Fibroblast of skin of right biceps (primary cell): ENCODE measurements around the gene RHCE.
A peak's percentile ranks its signal among the peaks of the same experiment; 100 is the strongest.
"Not testable (repeated sequence)": the region's sequence is repeated elsewhere in the genome, so short reads cannot be mapped to it uniquely, and the experiment has no call there.

Experiments
- DNase-seq: peaks from one replicate; pipeline ENCODE4 v3.0.0-alpha.2; 2013

RHCE gene

DNA sequence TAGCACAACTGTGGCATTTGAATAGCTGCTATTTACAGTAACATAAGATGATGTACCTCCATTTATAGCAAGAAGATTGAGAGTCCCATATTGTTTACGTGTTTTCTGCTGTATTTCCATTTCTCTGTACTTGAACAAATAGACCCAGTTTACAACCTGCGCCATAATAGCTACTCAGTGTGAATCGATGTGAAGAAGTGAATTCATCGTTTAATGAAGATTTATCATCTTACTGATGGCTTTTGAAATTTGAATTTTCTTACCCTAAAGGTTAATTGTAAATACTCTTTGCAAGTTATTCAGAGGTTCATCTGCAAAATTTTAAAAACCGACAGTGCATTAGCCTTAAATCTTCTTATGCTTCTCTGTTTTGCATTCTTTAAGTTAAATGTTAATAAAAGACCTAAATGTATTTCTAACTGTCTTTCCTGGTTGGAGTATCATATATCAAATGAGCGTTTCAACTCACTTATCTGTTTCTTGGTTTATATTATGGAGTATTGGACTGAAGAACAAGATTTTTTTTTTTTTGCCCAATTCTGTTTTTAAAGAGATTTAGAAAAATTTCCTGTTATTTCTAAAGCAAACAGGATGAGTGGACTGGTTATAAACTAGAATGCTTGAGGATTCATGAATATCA is 12.2 kb upstream of the RHCE start:
- no peak for DNase-seq

- DNase-seq: no peak
Measured at GRCh38 chr1:25431955-25432719, 11.5 kb upstream of the RHCE start.

DNA sequence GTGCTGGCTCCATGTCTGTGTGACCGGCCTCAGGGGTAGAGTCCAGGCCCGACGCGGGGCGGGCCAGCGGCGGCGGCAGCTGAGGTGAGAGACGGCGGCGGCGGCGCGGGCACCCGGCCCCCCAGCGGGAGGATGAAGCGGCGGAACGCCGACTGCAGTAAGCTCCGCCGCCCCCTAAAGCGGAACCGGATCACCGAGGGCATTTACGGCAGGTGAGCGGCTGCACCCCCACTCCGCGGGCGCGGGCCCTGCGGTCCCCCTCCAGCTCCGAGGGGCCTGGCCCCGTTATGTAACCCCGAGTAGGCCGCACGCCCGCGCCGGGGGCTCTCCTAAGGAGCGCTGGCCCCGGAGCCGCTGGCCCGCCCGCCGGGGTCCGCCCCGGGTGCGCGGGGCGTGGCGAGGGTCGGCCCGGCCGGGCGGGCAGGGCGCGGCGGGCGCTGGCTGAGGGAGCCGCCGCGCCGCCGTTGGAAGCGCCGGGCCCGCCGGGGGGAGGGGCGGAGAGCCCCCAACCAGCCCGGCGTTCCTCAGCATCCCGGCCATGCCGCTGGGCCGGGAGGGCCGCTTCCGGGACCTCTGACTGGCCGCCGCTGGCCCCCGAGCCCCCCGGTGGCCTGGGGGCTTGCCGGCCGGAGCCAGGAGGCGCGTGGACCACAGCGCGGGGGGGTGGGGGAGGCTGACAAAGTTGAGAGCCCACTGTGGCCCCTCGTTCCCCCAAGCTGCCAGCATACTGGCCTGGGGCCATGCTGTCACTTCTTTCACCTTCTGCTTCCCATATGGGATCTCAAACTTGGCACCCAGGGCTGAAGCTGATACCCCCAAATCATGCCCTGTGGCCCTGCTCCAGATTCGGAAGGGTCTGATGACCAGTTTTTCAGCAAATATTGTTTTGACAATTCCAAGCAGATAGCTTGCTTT is 10.6 kb upstream of the RHCE start:
- no peak for DNase-seq

- DNase-seq: peak; percentile 96
Measured at GRCh38 chr1:25430073-25430966, 9.7 kb upstream of the RHCE start, which contains the start of gene MACO1. MACO1 (plus strand) TSS chr1:25430897; CDS start chr1:25431099, 202 bp downstream.

DNA sequence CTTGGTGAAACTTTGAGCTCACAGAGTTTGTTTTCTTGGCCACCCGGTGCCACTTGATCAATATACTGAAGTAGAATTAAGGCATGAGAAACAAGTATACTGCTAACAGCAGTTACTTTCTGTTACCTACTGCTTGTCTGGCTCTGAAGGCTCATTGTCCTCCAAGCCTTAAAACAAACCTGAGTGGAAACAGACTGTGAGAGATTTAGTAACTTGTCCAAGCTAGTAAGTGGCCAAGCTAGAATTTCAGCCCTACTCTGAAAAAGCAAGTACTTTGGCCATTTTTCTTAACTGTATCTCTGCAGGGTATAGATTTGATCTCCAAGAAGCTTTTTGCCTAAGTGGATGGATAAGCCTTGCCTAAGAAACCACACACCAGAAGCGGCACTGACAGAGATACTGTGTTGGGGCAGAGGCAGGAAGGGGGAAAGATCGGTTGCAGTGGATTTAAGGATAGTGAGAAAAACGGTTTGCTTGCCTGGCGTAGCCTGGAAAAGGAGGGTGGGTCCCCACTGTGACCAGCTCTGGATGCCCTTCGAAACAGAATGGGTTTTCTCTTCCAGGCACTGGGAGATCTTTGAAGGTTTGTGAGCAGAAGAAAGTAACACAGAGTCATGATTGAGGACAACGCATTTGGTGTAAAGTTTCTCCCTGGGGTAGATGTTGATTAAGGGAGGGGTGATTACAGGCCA is 8.0 kb upstream of the RHCE start:
- DNase-seq: no peak

- DNase-seq: no peak
Measured at GRCh38 chr1:25427696-25428095, 7.1 kb upstream of the RHCE start.

DNA sequence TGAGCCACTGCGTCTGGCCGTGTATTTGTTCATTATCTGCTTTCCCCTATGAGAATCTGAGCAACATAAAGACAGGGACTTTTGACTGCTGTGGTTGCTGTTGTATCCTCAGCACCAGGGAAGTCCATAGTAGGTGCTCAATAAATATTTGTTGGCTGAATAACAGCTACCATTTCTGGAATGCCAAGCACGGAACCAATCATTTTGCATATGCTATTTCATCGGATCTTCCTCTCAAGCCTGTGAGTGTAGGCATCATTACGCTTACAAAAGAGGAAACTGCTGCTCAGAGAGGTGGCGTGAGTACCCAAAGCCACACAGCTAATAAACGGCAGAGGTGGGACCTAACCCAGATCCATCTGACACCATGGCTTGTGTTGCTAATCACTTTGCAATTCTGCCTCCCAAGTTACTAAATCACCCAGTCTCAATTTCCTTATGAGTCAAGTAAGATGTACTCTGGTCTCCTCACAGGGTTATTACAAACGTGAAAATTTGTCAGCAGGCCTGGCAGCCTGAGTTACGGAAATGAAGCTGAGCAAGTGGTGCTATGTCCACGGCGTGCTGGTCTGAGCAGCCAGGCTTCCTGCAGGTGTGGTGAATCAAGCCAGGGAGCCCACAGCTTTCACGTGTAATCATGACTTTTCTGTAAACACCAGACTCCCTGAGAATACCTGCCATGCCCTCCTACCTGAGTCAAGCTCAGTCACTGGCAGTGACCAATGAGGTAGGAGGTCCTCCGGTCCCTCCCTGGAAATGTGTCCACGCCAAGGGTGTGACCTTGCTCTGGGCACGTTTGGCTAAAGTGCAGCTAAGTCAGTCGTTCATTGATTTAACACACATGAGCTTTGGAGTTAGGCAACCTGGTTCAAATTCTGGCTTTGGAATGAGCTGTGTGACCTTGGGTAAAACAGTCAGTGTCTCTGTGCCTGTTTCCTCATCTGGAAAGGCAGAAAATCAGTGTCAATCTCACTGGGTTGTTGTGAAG is 4.8 kb upstream of the RHCE start:
- peak; percentile 48 for DNase-seq

GRCh38 chr1:25423206-25423605 is 2.6 kb upstream of the RHCE start:
- not testable (repeated sequence) for DNase-seq

DNA sequence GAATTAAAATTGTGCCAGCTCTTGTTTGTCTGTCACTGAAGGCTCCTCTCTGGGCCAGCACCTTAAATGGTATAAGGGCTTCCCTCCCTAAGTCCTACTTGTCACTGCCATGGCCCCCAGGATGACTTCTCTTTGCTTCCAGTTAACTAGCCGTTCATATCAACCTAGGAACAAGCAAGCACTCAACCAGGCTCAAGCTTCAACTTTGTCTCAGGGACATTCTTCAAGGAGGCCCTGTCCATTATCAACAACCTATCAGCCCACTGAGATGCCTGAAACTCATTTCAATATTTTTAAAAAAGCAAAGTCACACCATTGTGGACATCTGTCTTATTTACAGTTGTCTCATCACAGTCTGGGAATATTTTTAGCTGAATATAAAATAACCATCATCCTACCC is 1.3 kb downstream of the RHCE start:
- DNase-seq: not testable (repeated sequence)

- not testable (repeated sequence) for DNase-seq
Measured at GRCh38 chr1:25417280-25417679, 3.3 kb downstream of the RHCE start.

DNA sequence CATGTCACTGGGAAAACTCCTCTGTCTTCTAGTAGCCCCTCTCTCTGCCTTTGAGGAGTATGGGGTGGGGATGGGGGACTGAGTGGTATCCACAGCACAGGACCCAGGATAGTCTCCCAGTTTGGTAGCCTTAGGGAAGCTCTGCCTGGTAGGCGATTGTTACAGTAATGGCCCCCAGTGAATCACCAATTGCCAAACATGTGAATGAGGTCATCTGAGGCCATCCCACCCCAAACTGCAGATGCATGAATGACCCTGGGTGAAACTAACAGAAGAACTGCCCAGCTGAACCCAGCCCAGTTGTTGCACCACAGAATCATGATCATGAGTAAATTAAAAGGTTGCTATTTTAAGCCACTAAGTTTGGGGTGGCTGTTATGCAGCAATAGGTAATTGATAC is 6.0 kb downstream of the RHCE start:
- not testable (repeated sequence) for DNase-seq

- DNase-seq: not testable (repeated sequence)
Measured at GRCh38 chr1:25414157-25414556, 6.5 kb downstream of the RHCE start.

DNA sequence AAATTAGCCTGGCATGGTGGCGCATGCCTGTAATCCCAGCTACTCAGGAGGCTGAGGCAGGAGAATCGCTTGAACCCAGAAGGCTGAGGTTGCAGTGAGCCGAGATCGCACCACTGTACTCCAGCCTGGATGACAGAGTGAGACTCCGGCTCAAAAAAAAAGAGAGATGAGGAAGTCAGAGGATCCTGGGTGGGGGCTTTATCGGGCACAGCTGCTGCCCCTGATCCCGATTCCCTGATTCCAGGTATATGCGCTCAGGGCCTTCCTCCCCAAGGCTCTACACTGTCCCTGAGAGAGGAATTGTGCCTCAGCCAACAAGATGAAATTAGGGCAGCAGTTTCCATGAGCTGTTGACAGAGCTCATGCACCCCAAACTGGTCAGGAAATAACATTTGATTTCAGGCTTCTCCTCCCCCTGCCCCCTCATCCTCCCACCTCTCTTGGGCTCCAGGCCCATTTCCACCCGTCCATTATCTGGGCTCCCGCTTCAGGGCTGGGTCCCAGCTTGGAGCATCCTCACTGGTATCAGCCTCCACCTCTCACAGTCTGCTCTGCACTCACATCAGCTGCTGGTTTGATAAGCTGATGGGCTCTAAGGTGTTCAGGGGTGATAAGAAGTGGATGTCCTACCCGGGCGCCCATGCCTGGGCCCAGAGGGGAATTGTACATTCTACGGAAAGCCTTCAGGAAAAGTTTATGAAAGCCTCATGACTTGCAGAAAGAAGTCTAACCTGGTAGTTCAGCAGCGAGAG is 7.6 kb downstream of the RHCE start:
- DNase-seq: not testable (repeated sequence)

DNA sequence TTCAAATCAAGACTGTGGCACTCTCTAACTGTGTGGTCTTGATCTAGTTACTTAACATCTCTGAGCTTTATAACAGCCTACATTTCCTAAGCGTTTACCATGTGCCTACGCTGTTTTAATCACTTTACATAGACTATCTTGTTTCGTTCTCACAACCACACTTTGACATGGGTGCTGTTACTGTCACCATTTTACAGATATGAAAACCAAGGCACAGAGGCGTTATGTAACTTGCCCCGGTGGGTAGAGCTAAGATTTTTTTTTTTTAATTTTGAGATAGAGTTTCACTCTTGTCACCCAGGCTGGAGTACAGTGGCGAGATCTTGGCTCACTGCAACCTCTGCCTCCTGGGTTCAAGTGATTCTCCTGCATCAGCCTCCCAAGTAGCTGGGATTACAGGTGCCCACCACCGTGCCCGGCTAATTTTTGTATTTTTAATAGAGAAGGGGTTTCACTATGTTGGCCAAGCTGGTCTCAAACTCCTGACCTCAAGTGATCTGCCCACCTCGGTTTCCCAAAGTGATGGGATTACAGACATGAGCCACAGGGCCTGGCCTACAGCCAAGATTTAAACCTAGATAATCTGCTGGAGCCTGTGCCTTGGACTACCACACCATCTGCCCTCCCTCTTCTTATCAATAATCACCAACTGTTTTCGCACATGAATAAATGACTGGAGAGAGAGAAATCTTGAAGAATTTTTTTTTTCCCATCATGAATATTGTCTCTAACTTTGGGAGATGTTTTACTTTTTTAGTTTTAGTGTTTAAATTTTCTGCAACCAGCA is 10.8 kb downstream of the RHCE start:
- DNase-seq: not testable (repeated sequence)

DNA sequence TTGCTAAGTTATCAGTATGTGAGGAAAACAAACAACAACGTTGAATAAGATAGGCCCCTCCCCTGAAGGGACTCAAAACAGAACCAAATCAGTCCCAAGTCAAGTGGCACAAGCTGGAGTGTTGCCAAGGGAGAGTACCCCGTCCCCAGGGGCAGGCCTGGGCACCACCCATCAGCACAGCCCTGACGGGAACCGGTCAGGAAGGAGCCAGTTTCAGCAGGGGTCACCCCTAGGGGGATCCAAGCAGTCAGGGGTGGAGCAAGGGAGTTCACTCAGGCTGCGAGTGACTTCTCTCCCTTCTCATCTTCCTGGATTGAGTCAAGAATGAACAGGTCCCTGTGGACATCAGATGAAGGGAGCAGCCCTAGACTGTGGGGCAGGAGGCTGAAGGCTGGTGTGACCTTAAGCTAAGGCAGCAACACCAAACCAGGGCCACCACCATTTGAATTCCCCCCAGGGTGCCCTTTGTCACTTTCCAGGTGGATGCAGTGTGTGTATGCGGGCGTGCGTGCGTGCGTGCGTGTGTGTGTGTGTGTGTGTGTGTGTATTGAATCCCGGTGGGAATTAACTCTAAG is 14.8 kb downstream of the RHCE start:
- not testable (repeated sequence) for DNase-seq

DNA sequence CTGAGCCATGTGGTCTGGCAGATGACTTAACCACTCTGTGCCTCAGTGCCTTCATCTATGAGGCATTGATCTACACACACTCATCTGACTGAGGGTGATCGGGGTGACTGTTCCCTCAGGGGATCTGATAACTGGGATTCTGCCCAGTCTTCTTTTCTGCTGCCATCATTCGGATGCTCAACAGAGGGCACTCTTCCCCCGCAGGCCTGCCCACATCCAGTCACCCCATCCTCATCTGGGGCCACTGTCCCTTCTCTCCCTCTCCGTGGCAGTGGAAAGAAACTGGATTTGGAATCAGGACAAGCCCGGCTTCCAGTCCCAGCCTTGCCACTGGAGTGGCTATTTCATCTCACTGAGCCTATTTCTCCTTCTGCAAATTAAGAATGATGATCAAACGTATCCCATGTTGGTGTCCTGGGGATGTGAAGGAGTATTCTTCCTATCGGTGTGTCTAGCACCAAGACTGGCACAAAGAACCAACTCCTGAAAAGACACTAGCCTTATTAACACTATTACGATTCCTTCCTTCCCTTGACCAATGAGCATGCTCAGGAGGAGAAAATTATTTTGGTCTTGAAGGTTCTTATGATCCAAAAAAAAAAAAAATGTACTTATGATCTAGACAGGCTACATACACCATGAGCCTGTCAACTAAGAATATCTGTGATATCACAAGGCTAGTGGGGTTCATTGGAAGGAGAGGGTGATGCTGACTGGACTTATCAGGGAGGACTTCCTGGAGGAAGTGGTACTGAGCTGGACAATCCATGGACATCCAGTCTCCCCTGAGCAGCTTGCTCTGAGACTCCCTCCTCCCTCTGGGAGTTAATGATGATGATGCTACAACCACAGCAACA is 17.4 kb downstream of the RHCE start:
- DNase-seq: not testable (repeated sequence)

DNA sequence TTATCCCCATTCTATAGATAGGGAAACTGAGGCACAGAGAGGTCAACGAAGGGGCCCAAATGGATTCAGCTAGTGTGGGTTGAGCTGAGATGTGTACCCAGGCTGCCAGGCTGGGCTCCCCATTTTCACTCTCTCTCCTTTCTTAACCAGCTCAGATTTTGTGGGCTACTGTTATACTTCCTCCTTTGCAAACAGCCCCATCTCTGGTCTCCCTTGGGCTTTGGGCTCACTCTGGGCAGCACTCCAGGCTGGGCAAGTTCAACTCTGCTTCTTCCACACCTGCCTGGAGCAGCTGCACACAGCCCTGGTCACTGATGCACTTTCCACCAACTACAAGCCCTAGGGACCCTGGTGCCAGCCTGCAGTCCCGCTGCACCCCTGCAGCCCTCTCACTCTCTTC is 22.5 kb downstream of the RHCE start:
- DNase-seq: not testable (repeated sequence)
